Endodermal cell (in vitro differentiated cells): Measurements from ENCODE around the gene EAPP. TPM values are rescaled to one million over a fixed set of nuclear protein-coding genes. Genes with fewer than 3 reads are reported as not detected.
A peak's percentile ranks its signal among the peaks of the same experiment; 100 is the strongest.
"Not testable (repeated sequence)": the region's sequence is repeated elsewhere in the genome, so short reads cannot be mapped to it uniquely, and the experiment has no call there.

ENCODE experiments used
- DNase-seq: peaks from one replicate; pipeline ENCODE4 v3.0.0-alpha.2; 2017
- H3K27ac ChIP-seq: 2 replicates; pipeline ENCODE4 v1.5.1; 2013; ENCODE audit warnings: mild to moderate bottlenecking, low read depth, low read length, moderate library complexity
- H3K27me3 ChIP-seq: 2 replicates; pipeline ENCODE4 v1.6.1; 2013; ENCODE audit warnings: mild to moderate bottlenecking, low read length, moderate library complexity; ENCODE audit not compliant: insufficient read depth, control insufficient read depth, poor library complexity, severe bottlenecking
- H3K36me3 ChIP-seq: 2 replicates; pipeline ENCODE4 v1.7.0; 2013; ENCODE audit warnings: mild to moderate bottlenecking, low read length, moderate library complexity; ENCODE audit not compliant: control insufficient read depth, insufficient read depth
- H3K4me1 ChIP-seq: one replicate; pipeline ENCODE4 v1.7.0; 2013; ENCODE audit warnings: low read length; ENCODE audit not compliant: control insufficient read depth, insufficient read depth
- H3K4me3 ChIP-seq: 2 replicates; pipeline ENCODE4 v1.5.1; 2013; ENCODE audit warnings: mild to moderate bottlenecking, low read length, moderate library complexity
- H3K9ac ChIP-seq: 2 replicates; pipeline ENCODE4 v1.6.1; 2013; ENCODE audit warnings: mild to moderate bottlenecking, low read length, moderate library complexity; ENCODE audit not compliant: poor library complexity, severe bottlenecking; ENCODE audit errors: extremely low read depth
- H3K9me3 ChIP-seq: 2 replicates; pipeline ENCODE4 v1.6.1; 2013; ENCODE audit warnings: mild to moderate bottlenecking, low read length, moderate library complexity; ENCODE audit not compliant: control insufficient read depth
- H3K27ac Mint-ChIP-seq: 2 replicates; pipeline ENCODE4 v1.8.0; 2020; ENCODE audit warnings: mixed read lengths
- H3K27me3 Mint-ChIP-seq: 2 replicates; pipeline ENCODE4 v1.8.0; 2021; ENCODE audit warnings: mild to moderate bottlenecking, mixed read lengths; ENCODE audit not compliant: insufficient read depth
- H3K36me3 Mint-ChIP-seq: 2 replicates; pipeline ENCODE4 v1.8.0; 2020; ENCODE audit warnings: low read depth, mixed read lengths
- H3K4me1 Mint-ChIP-seq: 2 replicates; pipeline ENCODE4 v1.8.0; 2020; ENCODE audit warnings: mixed read lengths
- H3K4me3 Mint-ChIP-seq: 2 replicates; pipeline ENCODE4 v1.8.0; 2020; ENCODE audit warnings: mild to moderate bottlenecking, moderate library complexity, mixed read lengths
- H3K9me3 Mint-ChIP-seq: 2 replicates; pipeline ENCODE4 v1.8.0; 2020; ENCODE audit warnings: mild to moderate bottlenecking, mixed read lengths
- WGBS, 2 experiments: methylation state at CpG; one replicate each; pipeline versions ENCODE4 v1.1.5 to v1.1.7; 2013; ENCODE audit warnings: missing lambda C conversion rate in 2 of 2, mixed read lengths in 1 of 2; ENCODE audit not compliant: insufficient coverage in 1 of 2, insufficient read length in 1 of 2; 5-methylcytosine and 5-hydroxymethylcytosine counted together
- total RNA-seq, 2 donors: library from RNA; stranded (reverse); fragmentation: NEBNext Ultra II Directional in 1 of 2; extraction: Animal tissue kit (Norgen Biotek cat#: 25700) in 1 of 2; gene quantifications; 2 replicates in 1 of 2; 3 replicates in 1 of 2; pipeline ENCODE4 v1.2.1, GENCODE V29; 2021
- TF ChIP-seq, protein P1 (sequence below): fragments of 200-600 bp; sonication (generic); conservative IDR thresholded peaks from 2 replicates; pipeline ENCODE4 v1.5.0; 2021; ENCODE audit warnings: antibody characterized with exemption, mild to moderate bottlenecking

Gene EAPP
- total RNA-seq, 2 donors from 2014 or later, result 34.7 to 38.6 TPM

DNA sequence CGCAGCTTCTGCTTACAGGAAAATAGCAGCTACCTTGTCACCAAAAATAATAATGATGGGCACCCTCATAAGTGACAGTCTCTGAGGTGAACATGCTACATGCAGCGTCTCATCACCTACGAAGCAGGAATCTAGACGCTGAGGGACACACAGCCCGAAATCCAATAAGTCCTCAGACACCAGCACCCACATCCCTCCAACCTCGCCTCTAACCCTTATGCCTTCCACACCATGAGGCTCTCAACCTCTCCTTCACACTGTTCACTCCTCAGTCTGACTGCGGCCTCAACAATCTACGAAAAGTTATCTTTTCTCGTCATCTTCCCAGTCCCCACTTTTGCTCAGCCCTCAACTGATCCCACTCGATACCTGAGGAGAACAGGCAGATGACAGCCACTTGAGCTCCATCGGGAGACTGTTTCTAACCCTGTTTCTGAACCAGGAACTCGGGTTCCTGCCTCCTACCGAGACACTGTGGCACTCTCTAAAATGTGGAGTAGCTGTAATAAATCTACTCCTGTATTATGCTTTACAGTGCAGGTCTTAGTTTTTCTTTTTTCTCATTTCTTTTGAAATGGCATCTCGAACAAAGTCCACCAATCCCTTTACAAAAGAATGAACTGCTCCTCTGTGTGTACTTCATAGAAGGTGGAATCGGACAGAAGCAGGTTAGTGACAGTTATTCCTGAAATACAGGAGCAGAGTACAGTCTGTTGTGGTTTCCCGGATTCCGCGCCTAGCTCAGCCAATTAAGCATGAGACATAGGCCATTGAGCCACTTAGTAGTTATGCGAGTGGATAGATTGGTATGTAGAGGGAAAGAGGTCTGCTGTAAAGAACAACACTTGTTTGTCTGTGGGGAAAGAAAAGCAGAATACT, 919 bp upstream of the EAPP start:
- not testable (repeated sequence) for H3K9me3 Mint-ChIP-seq, H3K36me3 Mint-ChIP-seq, H3K4me1 ChIP-seq, H3K9me3 ChIP-seq, H3K27me3 ChIP-seq, H3K27me3 Mint-ChIP-seq, DNase-seq, H3K4me1 Mint-ChIP-seq
- H3K27ac Mint-ChIP-seq, result peak overlapping the region; percentile 98
- H3K4me3 Mint-ChIP-seq, result peak overlapping the region; percentile 91
- H3K4me3 ChIP-seq, result peak overlapping the region; percentile 100
- WGBS, 2 experiments, result 93 to 94% methylated on average over 11 to 13 of the region's 19 CpGs
- H3K27ac ChIP-seq, result peak overlapping the region; percentile 36
- peaks cover 17% of the 10 kb centered on the region for H3K36me3 ChIP-seq
- peak overlapping the region; percentile 99 for H3K9ac ChIP-seq

DNA sequence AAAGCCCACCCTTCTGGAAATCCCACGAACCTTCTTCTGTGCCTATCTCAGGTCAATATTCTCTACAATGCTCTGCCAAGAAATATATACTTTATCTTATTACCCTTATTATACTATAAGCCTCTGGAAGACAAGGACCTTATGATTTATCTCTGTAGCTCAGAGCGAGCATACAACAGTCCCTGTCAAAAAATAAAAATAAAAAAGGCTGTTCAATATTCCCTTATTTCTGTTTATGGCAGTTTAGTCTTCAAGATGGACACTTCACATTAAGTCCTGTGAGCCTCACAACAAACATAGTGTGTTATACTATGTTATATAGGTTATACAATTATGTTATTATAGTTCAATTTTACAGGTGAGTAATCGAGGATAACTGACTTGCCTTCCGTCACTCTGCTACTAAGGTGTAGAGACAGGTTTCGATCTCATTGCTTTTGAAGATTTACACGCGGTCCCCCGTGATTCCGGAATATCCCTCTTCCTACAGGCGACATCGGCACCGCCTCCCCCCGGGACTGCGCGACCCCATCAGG, 562 bp downstream of the EAPP start:
- peaks cover 5% of the 10 kb centered on the region for H3K4me1 Mint-ChIP-seq
- TF ChIP-seq, protein P1, sequence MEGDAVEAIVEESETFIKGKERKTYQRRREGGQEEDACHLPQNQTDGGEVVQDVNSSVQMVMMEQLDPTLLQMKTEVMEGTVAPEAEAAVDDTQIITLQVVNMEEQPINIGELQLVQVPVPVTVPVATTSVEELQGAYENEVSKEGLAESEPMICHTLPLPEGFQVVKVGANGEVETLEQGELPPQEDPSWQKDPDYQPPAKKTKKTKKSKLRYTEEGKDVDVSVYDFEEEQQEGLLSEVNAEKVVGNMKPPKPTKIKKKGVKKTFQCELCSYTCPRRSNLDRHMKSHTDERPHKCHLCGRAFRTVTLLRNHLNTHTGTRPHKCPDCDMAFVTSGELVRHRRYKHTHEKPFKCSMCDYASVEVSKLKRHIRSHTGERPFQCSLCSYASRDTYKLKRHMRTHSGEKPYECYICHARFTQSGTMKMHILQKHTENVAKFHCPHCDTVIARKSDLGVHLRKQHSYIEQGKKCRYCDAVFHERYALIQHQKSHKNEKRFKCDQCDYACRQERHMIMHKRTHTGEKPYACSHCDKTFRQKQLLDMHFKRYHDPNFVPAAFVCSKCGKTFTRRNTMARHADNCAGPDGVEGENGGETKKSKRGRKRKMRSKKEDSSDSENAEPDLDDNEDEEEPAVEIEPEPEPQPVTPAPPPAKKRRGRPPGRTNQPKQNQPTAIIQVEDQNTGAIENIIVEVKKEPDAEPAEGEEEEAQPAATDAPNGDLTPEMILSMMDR, result no peak
- DNase-seq, result no peak
- H3K4me3 Mint-ChIP-seq, result peak overlapping the region; percentile 91
- Histone ChIP-seq H3K9ac (peak overlapping the region; percentile 99), H3K4me1 (no peaks in the 10 kb centered on the region), H3K27ac (peak overlapping the region; percentile 94), H3K9me3 (no peaks in the 10 kb centered on the region), H3K36me3 (peaks cover 21% of the 10 kb centered on the region), H3K27me3 (no peaks in the 10 kb centered on the region), H3K4me3 (peak overlapping the region; percentile 100)
- H3K36me3 Mint-ChIP-seq, result peaks cover 8% of the 10 kb centered on the region
- H3K9me3 Mint-ChIP-seq, result no peaks in the 10 kb centered on the region
- H3K27me3 Mint-ChIP-seq, result no peaks in the 10 kb centered on the region
- WGBS, 2 experiments, result 5 to 23% methylated on average over 8 to 15 of the region's 15 CpGs
- H3K27ac Mint-ChIP-seq, result peak overlapping the region; percentile 98

- H3K4me1 ChIP-seq, H3K27me3 ChIP-seq, H3K27ac ChIP-seq, H3K4me1 Mint-ChIP-seq, H3K9me3 Mint-ChIP-seq, H3K27me3 Mint-ChIP-seq, DNase-seq, H3K9me3 ChIP-seq: not testable (repeated sequence)
- peak overlapping the region; percentile 91 for H3K4me3 Mint-ChIP-seq
- Histone ChIP-seq H3K36me3 (peaks cover 28% of the 10 kb centered on the region), H3K9ac (peak overlapping the region; percentile 99), H3K4me3 (peak overlapping the region; percentile 100)
- H3K27ac Mint-ChIP-seq, result peak overlapping the region; percentile 98
- WGBS, 2 experiments, result 87 to 94% methylated on average over 6 of the region's 6 CpGs
- peaks cover 15% of the 10 kb centered on the region for H3K36me3 Mint-ChIP-seq
Measured at GRCh38 chr14:34538096-34538495, 1.4 kb downstream of the EAPP start.

DNA sequence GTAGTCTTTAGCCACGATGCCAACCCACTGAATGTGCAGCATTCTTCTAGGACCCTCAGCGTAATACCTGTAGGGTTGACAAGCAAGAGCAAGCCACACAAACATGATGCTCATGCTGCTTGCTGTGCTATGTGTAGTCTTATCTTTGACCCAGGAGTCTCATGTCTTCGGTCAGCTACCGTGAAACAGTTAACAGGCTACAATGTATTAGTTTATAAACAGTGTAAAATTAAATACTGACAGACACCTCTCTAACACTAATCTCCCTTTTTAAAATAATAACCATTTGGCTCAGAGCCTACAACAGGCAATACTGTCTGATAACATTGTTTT, 1.9 kb downstream of the EAPP start:
- Histone ChIP-seq H3K4me1 (no peaks in the 10 kb centered on the region), H3K9ac (no peak overlapping the region), H3K4me3 (peak overlapping the region; percentile 100), H3K36me3 (peaks cover 29% of the 10 kb centered on the region), H3K27me3 (no peaks in the 10 kb centered on the region), H3K9me3 (no peaks in the 10 kb centered on the region), H3K27ac (no peak overlapping the region)
- Mint-ChIP-seq H3K36me3 (peaks cover 17% of the 10 kb centered on the region), H3K4me1 (peaks cover 5% of the 10 kb centered on the region), H3K27ac (peak overlapping the region; percentile 17), H3K27me3 (no peaks in the 10 kb centered on the region), H3K4me3 (peak overlapping the region; percentile 91), H3K9me3 (no peaks in the 10 kb centered on the region)
- no peak for DNase-seq
- WGBS, 2 experiments, result 97 to 100% methylated on average over 2 to 3 of the region's 4 CpGs
- TF ChIP-seq, protein P1, result no peak
